Epidermal melanocyte (primary cell): ENCODE results near the gene JMJD7.
"Not testable (repeated sequence)": the region's sequence is repeated elsewhere in the genome, so short reads cannot be mapped to it uniquely, and the experiment has no call there.

Source experiments
- DNase-seq: peaks from one replicate; pipeline ENCODE4 v3.0.0; 2011; ENCODE audit warnings: low spot score; ENCODE audit not compliant: insufficient read length

JMJD7 gene

DNA sequence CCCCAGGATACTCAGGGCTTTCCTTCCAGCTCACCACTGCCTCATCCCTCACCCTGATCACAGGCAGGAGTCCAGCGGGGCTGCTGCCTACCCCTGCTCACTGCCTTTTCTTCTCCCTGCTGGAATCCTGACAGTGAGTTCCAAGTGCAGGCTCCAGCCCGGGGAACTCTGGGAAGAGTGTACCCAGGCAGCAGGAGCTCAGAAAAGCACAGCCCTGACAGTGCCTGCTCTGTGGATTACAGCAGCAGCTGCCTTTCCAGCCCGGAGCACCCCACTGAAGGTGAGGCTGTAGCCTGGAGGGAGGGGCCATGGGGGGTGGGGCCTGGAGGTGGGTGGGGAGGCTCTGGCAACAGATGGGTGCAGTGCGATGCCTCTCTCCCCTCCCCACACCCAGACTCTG is 6.1 kb upstream of the JMJD7 start:
- DNase-seq = no peak

DNA sequence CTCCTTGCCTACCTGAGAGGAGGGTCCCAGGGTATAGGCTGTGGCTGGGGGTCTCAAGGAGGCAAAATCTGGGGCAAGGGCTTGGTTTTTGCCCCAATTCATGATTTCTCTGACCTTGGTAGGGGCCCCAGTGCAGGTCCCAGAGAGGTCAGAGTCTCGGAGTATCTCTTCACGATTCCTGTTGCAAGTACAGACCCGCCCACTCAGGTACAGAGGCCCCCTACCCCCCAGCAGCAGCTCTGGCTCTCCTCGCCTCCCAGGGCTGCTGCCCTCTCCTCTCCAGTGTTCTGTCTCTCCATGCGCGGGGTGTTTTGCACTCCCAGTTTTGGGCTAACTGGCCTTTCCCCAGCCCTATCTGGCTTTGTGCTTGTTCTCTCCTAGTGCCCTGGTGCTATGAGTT is 5.4 kb upstream of the JMJD7 start:
- no peak for DNase-seq

DNA sequence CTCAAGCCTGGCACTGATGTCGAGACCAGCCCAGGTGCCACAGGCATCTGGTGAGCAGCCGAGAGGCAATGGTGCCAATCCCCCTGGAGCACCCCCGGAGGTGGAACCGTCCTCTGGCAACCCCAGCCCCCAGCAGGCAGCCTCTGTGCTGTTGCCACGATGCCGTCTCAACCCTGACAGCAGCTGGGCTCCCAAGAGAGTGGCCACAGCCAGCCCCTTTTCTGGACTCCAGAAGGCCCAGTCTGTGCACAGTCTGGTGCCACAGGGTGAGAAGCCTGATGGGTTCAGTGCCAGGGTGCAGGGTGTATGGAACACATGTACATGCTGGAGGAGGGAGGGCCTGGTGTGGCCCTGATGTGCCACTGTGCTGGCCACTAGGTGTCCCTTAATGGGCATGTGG is 4.9 kb upstream of the JMJD7 start:
- no peak for DNase-seq

DNA sequence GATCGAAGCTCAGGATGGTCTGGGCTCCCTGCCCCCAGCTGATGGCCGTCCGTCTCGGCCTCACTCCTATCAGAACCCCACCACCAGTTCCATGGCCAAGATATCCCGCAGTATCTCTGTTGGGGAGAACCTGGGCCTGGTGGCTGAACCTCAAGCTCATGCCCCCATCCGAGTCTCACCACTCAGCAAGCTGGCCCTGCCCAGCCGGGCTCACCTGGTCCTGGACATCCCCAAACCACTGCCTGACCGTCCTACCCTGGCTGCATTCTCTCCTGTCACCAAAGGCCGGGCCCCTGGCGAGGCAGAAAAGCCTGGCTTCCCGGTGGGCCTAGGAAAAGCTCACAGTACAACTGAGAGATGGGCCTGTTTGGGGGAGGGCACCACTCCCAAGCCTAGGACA is 4.4 kb upstream of the JMJD7 start:
- no peak for DNase-seq

DNA sequence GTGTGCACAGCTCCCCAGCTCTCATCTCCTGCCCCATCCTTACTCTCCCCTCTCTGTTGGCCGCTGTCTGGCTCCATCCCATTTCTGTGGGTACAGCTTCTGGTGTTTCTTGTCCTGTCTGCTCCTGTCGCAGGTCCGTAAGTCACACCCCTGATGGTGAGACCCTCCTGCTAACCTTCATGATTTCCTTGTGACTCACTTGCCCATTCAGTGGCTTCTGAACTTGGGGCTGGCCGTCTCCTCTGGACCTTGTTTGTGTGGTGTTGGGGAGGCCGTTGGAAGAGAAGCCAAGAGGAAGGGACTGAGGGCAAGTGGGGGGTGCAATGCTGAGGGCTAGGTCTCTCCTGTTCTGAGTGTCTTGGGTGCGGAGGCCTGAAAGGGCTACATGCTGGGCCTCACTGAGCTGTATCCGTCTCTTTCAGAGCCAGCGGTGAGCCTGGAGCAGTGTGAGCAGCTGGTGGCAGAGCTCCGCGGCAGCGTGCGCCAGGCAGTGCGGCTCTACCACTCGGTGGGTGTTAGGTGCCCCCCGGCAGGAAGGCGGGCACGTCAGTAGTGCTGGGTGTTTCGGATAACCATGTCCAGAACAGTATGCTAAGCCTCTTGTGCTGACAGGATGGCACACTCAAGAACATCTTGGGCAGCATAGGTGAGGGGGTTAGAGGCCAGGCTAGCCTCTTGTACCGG is 3.7 kb upstream of the JMJD7 start:
- DNase-seq = no peak

DNA sequence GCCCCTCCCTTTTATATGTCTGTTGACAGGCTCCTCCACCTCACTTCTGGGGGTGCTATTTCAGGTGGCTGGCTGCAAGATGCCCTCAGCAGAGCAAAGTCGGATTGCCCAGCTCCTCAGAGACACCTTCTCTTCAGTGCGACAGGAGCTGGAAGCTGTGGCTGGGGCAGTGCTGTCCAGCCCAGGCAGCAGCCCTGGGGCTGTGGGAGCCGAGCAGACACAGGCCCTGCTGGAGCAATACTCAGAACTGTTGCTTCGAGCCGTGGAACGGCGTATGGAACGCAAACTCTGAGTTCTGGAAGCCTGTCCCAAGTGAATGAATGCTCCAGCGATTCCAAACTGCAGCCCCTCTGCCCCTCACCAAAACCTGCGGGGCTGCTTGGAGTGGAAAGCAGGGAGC is 2.7 kb upstream of the JMJD7 start:
- DNase-seq = no peak

DNA sequence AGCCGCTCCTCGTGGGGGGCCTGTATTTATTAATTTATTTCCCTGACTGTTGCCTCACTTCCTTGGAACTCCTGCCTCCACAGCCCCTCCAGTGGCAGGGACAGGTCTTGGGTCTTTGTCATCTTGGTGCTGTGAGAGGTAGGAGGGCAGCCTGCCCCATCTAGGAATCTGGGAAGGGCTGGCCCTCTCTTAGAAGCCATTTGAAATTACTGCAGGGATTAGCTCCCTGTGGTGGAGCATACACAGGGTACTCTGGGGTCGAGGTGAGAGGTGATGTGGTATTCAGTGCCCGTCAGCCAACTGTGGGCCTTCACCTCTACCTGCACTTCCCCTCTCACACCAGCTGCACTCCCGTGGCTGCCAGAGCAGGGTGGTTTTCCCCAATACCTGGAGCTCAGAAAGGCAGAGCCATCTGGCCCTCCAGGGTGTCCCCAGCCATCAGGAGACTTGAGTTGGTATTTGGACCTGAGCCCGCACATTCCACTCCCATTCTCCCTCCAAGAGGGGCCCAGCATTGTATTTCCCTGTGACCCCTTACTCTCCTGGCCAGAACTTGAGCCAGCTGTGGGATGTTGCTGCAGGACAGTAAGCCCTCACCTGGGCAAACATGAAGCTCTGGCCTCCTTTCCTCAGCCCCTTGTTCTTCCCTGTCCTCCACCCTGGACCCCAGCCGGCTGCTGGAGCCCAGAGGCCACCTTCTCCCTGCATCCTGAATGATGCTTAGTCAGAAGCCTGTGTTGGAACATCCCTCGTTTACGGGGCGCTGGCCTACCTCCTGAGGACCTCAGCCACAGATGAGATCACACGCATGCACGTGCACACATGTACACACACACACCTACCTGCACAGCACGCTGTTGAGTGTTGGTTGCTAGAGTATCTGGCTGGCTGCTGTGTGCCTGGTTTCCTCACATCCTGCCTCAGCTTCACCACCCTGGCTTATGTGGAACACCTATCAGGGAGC is 2.0 kb upstream of the JMJD7 start:
- DNase-seq = no peak

DNA sequence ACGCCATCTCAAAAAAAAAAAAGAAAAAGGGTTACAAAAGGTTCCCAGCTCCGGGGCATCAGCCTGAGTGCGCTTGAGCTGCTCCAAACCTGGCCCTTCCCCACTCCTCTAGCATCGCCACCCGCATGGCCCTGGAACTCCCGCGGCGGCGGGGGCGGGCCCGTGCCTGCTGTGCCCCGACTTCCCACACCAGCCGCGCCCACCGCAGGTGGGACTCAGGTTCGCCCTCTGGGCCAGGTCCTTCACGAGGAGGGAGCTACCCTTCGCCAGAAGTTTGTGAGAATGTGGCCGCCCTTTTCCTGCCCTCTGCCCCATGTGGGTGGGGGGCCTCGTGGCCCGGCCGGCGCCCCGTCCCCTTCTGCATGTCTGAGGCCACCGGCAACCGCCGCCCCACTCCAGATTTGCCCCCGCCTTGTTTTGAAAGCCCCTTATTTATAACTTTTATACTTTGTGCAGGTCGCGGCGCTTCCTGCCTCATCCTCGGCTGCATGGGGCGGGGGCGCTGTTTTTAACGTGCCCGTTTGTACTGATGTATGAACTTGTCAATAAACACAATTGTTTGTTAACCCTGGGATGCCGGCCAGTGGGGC is 507 bp upstream of the JMJD7 start:
- DNase-seq = no peak

DNA sequence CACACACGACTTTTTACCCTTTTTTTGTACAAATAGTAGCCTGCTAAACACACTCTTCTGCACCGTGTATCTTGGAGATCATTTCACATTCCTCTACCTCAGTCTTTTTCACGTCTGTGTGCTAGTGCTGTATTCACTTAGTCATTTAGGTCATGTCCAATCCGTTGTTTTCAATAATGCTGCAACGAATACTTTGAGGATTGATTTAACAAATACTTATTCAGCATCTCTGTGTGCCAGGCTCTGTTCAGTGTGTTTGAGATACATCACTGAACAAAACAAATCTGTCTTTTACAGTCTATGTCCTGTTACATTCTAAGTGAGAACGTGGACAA is 882 bp downstream of the JMJD7 start:
- no peak for DNase-seq

DNA sequence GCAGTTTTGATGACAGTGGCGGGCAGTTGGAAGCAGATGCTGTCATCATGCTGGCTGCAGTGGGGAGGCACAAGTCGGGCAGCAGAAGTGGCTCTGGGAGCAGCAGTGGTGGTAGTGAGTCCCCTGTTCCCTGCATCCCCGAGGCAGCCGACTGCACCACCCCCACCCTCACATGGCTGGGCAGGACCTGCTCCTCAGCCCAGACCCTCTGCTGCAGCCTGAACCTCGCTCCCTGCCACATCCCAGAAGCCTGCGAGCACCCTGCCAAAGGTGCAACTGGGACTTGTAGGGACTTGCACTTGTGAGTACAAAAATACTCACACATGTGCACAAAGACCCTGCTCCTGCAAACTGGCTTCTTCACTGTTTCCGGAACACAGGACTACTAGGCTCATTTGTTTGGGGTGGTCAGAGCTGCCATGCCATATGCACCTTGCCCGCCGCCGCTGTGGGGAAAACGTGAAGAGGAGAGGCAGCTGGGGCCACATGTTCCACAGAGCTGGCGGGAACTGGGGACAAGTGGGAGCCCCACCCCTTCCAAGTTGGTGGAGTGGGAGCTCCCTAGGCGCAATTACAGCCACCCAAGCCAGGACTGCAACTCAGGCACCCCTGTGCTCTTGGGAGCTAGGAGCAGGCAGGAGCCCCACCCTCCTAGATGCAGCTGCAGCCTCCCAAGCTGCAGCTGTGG is 2.2 kb downstream of the JMJD7 start:
- DNase-seq = no peak

DNA sequence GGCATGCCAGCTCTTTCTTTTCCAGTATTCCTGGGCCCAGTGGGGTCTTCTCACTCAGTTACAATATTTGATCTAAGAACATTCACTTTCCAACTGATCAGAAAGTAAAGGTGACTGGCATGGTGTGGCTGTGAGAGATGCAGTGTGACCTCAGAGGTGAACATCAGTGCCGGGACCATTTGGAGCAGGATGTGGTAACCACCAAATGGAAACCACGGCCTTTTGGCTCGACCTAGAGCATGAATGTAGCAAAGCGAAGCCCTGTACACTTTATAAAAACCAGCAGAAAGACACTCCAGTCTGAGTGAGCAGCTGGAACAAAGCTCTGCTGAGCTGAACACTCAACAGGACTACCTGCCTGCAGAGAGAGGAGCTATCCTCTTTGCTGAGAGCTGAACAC is 3.4 kb downstream of the JMJD7 start:
- DNase-seq = not testable (repeated sequence)

DNA sequence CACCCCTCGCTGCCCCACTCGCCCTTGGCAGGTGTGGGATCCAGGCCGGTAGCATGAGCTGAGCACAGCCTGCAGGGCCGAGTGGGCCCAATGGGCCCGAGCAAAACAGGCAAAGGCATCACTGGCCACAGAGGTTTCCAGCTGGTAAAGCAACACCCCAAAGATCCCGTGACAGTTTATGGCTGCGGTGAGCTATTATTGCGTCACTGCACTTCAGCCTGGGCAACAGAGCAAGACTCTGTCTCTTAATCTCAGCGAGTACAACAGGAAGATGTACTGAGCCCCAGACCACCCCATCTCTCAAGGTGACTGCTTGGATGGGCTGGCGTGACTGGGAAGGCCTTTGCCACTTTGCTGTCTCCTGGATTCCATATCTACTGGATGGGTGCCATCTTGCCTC is 4.3 kb downstream of the JMJD7 start:
- no peak for DNase-seq

DNA sequence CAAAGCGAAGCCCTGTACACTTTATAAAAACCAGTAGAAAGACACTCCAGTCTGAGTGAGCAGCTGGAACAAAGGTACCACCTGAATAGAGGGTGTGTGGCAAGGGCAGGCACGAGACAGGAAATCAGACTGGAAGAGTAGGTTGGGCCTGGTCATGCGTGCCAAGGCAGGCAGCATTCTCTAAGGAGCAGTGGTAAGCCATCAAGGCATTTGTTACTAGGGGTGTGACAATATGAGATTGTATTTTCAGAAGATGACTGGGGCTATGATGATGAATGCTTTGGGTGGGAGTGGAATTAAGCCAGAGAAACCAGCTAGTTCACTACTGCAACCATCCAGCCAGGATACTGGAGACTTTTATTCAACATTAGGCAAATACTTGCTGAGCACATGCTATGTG is 5.0 kb downstream of the JMJD7 start:
- DNase-seq = no peak

DNA sequence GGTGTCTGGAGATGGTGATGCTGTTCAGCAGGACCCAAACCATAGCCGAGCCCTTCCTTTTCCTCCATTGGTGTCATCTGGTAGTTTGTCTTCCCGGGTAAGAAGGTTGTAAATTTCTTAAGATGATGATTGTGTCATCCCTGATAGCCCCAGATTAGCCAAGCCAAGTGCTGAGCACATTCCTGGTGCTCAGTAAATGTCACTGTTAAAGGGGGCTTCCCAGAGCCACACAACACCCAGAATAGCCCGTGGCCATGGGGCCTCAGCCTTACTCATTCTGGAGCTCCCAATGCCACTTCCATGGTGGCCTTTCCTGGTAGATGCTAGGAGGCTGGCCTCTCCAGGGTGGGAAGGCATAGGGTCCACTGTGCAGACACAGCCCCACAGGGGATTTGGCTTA is 6.2 kb downstream of the JMJD7 start:
- DNase-seq = no peak

DNA sequence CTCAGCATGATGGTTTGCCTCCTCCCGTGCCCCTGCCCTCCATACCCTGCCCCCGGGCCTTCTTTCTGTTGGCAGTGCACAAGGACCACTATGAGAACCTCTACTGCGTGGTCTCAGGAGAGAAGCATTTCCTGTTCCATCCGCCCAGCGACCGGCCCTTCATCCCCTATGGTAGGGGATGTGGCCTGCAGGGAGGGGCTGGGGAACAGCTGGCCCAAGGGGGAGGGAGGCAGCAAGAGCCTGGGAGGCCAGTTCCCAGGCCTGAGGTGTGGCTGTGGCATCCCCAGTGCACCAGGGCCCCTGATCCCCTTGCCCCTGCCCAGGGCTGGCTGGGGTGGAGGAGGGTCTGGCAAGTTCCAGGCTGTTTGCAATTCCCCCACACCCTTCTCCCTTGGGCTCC is 8.2 kb downstream of the JMJD7 start:
- no peak for DNase-seq

DNA sequence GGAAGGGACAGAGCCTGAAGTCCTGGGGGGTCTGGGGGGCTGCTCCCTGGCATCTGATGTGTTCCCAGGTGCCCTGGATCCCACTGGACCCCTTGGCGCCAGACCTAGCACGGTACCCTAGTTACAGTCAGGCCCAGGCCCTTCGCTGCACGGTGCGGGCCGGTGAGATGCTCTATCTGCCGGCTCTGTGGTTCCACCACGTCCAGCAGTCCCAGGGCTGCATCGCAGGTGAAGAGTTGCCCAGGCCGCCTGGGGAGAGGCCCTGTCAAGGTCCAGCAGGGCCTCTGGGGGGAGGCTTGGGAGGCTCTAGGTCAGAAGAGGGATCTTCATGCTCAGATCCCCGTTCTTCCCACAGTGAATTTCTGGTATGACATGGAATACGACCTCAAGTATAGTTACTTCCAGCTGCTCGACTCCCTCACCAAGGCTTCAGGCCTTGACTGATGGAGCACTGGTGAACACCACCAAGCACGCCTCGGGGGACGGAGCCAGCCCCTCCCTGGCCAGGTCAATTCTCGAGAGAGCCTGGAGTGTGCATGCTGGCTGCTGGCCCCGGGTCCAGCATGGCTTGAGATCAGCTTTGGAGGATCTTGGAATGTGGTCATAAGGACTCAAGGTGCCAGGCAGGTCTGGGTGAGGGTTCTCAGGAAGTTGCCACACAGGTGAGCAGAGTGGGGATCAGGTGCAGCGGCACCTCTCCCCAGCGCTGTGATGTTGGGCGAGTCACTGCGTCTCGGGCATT is 9.0 kb downstream of the JMJD7 start:
- DNase-seq = no peak

DNA sequence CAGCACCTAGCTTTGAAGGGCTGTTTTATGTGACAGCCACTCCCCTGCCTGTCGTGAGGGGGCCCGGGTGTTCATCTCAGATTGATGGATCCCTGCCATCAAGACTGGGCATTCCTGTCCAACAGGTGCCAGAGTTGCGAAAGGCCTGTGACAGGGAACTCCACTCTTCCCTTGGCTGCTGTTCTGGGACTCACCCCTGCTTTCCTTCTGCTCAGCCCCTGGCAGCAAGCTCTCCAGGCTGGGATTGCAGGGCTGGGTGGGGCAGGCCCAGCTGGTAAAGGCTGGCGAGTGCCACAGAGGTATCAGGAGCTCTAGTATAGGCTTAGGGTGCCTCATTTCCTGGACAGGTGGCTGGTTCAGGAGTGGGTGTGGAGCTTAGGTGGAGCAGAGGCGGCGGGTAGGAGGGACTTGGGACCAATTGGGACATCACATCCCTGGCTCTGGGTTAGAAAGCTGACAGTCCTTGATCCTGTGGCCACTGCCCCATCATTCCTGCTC is 10.6 kb downstream of the JMJD7 start, which contains the start of gene PLA2G4B:
Gene PLA2G4B, plus strand, starts transcription at position 448 of the 498 bp plus-strand sequence. CDS start 67 bp downstream, outside the sequence.
- no peak for DNase-seq

DNA sequence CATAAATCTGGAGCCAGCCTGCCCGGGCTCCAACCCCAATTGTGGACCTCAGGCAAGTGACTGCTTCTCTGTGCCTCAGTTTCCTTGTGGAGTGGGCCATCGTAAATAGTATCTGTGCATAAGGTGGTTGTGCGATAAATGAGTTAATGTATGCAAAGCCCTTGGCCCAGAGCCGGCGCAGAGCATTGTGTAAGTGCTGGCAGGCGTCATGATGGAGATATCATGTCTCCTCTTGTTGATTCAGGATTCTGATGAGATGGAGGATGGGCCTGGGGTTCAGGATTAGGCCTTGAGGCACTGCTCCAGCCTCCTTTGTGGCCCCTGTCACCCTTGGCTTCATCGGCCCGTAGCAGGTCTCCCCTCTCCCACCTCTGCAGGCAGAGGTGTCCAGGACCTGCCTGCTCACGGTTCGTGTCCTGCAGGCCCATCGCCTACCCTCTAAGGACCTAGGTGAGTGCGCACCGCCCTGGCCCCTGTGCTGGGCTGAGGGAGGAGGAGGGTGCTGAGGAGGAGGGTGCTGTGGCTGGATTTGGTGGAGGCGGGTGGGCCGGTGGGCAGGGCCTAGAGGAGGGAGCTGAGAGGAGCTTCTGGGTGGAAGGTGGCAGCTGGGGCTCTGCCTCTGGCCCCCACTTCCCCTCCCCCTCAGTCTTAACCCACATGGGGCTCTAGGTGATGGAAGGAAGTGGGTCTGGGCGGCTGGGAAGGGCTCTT is 12.0 kb downstream of the JMJD7 start:
- no peak for DNase-seq

DNA sequence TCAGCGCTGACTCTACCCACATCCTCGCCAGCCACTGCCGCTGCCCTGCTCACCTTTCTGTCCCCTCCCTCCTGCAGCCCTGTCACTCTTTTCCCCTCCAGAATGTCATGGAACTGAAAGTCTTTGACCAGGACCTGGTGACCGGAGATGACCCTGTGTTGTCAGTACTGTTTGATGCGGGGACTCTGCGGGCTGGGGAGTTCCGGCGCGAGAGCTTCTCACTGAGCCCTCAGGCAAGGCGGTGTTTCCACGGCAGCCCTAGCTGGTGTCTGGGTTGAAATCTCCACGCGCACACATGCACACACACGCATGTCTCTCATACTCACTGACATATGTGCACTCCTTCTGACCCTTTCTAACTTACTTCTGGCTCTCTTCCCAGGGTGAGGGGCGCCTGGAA is 12.8 kb downstream of the JMJD7 start:
- DNase-seq = no peak

DNA sequence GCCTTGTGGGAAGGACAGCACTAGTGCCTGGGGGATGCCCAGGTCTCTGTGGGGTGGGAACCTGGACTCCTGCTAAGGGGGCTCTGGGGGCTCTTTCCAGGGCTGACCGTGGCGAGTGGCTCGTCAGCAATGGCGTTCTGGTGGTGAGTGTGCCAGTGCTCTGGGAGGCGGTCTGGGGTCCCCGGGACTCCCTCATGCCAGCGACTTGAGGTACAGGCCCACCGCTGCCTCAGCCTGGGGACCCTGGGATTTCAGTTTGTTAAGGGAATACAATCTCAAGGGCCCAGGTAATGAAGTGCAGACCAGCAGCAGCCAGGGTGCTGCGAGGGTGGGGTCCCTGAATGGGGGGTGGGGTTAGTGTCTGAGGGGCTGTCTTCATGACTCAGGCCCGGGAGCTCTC is 13.2 kb downstream of the JMJD7 start:
- DNase-seq = no peak
